ENCODE measurements around the gene CLEC3A.
"Not testable (repeated sequence)": the region's sequence is repeated elsewhere in the genome, so short reads cannot be mapped to it uniquely, and the experiment has no call there.

Gene CLEC3A, protein sequence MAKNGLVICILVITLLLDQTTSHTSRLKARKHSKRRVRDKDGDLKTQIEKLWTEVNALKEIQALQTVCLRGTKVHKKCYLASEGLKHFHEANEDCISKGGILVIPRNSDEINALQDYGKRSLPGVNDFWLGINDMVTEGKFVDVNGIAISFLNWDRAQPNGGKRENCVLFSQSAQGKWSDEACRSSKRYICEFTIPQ

DNA sequence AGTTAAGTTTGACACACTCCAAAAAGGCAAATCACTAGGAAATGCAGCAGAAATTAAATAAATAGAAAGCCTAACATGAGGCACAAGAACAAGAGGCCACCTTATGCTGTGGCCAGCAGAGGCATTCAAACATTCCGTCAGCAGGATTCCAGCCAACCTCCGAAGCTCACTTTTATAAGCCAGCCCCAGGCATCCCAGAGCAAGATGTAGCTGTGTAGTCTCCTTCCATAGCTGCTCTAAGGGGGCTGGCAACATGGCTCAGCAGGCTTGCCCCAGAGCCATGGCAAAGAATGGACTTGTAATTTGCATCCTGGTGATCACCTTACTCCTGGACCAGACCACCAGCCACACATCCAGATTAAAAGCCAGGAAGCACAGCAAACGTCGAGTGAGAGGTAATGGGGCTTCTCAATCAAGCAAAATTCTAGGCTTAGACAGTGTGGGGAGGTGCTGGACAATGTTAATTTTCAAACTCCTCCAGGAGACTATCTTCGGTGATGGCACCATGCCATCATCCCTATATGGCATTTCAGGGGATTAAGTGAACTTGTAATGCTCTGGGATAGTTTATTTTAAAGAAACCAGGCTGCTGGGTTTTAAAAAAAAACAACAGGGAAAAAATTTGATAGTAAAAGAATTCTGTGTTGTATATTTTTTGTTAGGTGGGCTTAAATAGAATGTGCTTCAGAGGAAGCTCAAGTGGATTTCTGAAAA, at the start of gene CLEC3A:
Gene CLEC3A, plus strand, starts transcription at position 202 of the 714 bp plus-strand sequence. Its CDS starts 79 bp downstream, at position 281.
- DNase-seq (ENCODE audit: low read depth) = no peak

DNA sequence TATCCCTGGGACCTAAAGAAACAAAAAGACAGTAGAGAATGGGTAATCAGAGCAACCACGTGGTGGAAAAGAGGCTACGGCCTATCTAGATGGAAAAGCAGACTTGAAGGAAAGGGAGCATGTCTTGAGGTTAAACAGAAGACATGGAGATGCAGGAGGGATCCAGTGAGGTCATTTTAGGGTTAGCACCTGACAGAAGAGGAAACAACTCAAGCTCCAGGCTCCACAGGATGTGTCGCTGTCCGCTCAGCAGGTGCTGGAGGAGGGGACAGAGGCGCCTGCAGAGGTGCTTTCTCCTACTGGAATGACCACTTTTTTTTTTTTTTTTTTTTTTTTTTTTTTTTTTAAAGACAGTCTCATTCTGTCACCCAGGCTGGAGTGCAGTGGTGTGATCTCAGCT, 47.5 kb upstream of the CLEC3A start:
- DNase-seq (ENCODE audit: low read depth) = no peak

DNA sequence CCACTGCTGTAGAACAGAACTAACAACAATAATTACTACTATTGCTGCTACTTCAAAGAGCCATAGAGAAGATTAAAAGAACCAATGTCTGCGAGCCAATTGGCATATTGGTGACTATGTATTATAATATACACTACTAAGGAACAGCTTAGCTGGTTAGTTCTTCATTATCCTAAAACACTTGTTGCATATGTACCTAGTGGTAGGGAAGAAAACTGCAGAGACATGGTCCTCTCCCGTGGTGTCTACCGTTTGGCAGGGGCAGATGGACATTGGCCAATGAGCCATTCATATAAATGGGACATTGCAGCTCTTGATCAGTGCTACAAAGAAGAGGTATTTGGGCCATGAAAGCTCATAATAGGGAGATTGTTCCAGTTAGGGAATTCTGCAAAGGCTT, 46.4 kb upstream of the CLEC3A start:
- DNase-seq (ENCODE audit: low read depth) = no peak

DNA sequence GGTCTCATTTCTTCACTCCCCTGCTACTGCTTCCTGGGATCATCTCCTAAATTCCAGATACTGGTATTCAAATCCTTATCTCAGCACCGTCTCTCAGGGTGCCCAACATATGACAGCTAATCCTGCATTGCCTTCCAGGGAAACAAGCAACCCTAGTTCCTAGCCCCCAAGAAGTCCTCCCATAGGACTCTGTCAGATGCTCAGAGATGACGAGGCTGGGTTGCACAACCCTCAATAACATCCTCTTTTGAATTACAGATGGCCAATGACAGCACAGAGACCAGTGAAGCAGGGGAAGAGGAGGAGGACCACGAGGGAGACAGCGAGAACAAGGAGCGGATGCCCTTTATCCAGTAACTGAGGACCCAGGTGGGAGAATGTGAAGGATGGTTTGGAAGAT, 45.0 kb upstream of the CLEC3A start:
- no peak for DNase-seq (ENCODE audit: low read depth)

DNA sequence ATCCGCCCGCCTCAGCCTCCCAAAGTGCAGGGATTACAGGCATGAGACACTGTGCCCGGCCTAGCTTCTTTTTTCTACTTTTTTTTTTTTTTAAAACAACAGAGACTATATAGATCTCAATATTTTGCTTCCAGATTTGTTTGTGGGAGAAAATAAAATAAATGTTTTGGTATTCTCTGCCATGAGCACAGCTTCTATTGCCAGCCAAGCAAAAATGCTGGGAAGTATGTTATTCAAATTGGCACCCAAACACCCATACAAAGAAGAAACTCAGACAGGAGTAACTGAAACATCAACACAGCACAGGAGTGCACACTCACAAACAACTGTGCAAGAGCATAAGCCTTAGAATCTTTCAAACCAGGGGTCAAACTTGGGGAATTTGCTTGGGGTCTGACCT, 37.2 kb upstream of the CLEC3A start:
- DNase-seq (ENCODE audit: low read depth) = no peak

DNA sequence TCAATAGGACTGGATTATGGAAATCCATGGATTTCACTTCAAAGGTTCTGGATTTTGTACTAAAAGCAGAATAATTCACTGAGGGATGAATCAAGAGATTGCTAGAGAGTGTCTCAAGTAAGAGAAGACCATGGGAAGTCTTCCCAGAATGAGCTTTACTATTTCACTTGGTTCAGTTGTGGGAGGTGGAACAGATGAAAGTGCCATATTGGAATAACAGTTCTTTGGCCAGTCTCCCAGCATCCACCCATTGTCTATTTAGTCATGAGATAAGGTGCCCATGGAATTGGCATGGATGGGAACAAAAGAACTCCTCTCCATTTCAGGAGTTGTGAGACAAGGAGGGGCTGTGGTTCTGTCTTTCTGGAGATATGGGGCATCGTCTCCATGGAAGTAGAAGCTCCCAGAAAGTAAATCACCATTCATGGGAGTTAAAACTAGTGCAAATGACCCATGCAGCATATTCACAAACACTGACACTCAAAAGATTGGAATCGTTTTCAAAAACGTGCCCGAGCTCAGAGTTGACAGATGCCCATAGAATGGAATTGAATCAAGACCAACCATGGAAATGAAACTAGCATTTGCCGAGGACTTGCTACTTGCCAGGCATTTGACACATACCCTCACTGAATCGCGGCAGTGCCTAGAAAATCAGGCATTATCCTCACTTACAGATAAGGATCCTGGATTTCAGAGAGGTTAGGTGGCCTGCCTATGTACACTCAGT, 36.2 kb upstream of the CLEC3A start:
- DNase-seq (ENCODE audit: low read depth) = no peak

DNA sequence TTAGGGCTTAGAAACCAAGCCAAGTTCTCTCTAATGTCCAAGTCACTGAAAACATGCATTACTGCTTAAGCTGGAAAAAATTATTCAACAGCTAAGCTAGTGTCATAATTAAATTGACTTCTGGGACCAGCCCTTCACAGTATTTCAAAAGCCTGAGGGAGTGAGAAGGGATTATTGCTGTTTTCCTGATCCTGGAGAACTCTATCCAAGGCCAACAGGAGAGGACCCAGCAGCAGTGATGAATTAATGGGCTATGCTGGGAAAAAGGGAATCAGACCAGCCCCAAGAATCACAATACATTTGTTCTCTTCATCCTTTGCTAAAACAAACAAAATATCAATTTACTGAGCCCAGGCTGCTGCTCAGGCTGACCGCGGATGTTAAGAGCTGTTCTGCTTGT, 34.5 kb upstream of the CLEC3A start:
- no peak for DNase-seq (ENCODE audit: low read depth)

DNA sequence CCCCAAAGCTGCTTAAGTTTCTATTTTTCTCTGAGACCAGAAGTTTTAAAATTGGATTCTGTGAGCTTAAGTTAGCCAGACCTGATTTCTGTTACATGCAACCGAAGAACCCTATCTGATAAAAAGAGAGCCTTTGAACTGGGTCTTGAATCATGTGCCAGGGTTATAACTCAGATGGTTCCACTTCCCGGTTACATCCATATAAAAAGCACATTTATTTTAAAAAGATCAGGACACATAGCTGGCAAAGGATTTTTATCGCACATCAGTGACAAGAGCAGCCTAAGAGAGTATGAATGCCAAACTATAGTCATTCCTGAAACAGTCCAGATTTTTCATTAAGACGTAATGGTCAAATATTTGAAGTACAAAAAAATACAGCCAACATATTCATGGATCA, 32.5 kb upstream of the CLEC3A start:
- DNase-seq (ENCODE audit: low read depth) = no peak

DNA sequence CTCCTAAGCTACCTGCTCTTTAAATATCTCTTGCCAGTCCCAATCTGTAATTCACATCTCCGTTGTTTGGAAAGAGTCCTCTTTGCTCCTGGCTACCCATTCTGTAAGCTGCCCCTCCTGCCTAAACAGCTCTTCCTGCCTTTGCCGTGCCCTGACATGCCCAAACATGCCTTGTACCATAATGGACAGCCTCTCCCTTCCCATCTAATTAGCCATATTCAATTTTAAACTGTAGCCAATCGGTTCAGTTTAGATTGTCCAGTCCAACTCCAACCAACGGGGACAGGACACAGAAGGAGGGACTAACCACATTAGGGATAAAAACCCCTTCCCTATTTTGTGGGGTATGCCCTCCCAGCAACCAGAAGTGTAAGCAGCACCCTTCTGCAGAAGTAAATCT, 30.6 kb upstream of the CLEC3A start:
- no peak for DNase-seq (ENCODE audit: low read depth)

DNA sequence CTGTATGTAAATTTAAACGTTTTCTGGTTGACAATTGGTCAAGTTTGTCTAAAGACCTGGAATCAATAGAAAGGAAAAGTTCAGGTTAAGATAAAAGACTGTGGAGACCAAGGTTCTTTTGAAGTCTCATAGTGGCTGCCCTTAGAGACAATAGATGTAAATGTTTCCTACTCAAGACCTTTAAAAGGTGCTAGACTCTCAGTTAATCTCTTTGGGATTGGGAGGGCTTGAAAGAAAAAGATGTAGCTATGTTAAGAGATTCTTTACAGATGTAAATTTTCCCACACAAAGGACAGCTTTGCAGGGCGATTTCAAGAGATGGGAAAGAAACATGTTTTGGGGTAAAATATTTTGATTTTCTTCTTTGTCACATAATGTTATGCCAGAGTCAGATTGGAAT, 30.0 kb upstream of the CLEC3A start:
- not testable (repeated sequence) for DNase-seq (ENCODE audit: low read depth)

DNA sequence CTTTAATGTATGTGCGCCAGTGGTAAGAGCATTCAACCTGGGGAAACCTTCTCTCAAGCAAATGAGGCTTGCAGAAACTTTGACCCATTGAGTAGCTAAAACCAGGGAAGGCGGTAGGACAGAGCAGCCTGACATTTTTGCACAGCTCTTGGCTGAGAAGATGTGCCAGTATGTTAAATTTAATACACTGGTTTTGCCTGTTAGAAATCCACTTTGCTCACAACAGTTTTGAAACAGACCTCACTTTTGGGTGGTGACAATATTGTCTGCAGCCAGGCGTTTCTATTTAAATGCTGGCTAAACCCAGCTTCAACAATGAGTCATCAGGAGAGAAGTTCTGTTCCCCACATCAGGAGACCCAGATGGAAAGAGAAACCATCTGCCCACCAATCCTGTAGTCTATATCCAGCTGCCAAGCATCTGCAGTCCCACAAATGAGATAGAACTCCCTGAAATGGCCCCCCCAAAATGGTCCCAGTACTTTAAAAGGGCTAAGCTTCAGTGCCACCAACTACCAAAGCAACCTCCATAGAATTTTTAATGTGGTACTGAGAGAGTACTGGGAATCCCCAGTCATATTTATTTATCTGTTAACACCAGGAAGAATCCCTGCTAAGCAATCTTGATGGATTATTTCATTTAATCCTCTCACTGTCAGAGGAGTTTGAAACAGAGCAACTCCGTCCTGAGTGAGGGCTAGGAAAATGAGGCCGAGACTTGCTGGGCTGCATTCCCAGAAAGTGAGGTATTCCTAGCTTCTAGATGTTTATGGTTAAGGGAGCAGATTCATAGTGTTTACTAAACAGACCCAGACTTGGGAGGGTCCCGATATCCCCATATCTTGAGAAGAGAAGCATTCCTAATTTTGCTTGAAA, 29.0 kb upstream of the CLEC3A start:
- no peak for DNase-seq (ENCODE audit: low read depth)

DNA sequence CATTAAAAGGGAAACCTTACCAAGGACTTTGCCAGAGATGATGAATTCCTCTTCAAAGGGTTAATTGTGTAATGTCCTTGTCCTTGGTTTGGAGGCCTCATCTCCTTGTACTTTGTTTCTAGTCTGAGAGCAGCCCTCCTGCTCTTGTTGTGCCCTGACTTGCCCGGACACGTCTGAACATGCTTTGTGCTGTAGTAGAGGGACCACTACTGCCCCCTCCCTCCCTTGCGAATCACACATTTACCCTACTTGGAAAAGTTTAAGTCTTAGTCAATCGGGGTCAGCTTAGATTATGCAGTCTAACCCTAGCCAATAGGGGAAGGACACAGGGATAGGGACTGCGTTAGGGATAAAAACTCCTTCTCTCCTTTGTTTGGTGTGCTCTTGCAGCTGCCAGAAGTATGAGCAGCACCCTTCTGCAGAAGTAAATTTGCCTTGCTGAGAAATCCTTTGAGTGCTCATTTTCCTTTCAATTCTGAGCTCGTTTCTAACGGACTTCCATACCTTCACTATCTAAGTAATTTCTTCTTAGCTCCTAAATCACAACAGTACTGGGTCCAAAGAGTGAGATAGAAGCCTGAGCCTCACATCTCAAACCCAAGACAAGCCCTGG, 26.4 kb upstream of the CLEC3A start:
- no peak for DNase-seq (ENCODE audit: low read depth)

DNA sequence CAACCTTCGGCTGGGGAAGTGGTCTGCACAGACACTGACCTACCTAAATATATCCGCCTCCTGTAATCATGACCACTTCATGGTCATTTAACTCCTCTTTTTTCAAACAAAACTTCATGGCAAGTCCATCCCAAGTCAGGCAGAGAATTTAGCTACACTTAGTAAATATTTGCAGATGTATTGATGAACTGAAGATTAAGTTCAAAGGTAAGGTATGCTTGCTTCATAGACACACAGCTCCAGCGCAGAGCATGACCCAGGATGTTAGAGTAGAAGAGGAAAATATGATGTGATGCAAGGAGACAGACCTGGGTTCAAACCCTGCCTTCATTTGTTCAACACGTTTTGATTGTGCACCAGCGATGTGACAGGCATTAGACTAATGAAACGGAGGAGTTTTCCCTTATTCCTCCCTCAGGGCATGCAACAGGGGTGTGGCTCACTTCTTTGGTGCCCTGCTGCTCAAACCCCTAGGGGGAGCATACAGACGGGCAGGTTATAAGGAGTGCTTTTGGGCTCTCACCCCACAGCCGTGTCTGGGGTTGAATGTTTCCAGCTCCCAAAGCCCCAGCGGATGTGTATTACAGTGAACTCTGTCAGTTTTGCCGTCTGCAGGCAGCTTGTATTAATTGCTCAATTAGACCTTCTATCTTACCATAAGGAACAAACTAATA, 23.9 kb upstream of the CLEC3A start:
- DNase-seq (ENCODE audit: low read depth) = no peak

DNA sequence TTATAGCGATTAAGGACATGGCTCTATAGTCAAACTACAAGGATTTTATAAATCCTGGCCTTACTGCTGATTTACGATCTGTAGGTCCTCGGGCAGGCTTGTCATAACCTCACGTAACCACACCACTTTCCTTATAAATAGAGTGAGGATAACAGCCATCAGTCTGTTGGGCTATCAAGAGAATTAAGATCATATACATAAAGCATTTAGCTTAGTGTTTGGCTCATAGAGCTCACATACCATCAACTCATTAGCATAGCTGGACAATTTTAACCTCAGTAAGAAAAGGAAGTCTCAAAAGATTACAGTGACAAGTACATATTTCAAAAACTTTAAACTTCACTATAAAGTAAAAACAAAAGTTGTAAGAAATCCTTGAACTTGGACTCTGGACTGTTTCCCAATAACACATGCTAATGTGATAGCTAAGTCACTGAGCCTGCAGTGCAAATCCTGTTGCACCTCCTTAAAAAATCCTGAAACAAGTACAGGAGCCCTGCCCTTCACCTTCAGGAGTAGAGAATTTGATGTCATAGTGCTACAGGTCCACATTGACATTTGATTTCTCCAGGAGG, 20.8 kb upstream of the CLEC3A start:
- no peak for DNase-seq (ENCODE audit: low read depth)

DNA sequence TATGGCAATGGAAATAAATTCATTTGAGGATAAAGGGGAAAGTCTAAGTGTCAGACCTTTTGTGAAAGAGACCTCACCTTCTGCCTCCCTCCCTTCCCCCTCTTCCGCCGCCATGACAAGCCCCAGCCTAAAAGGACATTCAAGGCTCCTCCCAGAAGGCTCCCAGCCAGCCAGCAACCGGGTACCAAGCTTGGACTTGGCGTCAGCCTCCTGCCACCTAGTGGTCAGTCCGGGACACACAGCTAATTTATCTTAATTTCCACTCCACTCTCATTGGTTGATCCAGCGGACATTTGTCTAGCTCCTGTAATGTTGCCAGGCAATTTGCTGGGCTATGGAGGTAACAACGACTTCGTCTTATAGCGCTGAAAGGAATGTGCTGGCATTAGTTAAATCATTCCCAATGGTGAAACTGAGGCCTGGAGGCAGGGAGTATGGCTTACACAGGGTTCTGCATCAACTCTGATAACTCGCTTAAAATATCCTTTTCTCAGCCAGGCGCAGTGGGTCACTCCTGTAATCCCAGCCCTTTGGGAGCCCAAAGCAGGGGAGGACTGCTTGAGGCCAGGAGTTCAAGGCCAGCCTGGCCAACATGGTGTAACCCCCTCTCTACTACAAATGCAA, 19.3 kb upstream of the CLEC3A start:
- DNase-seq (ENCODE audit: low read depth) = peak; percentile 32

DNA sequence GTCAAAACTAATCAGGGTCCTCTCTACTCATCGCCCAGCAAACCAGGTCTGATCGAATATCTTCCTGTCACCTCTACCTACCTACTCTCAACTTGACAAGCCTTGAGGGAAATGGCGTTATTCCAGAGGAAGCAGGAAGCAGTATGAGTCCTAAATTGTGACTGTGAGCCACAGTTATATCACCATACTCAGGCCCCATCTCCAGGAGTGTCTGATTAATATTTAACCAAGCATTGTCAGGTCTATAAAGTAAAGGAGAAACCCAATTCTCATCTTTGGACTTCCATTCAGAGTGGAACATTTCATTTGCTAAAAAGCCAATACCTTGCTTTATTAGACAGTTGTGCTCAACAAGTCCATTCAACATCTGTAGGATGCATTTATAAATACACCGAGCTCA, 17.8 kb upstream of the CLEC3A start:
- DNase-seq (ENCODE audit: low read depth) = no peak

DNA sequence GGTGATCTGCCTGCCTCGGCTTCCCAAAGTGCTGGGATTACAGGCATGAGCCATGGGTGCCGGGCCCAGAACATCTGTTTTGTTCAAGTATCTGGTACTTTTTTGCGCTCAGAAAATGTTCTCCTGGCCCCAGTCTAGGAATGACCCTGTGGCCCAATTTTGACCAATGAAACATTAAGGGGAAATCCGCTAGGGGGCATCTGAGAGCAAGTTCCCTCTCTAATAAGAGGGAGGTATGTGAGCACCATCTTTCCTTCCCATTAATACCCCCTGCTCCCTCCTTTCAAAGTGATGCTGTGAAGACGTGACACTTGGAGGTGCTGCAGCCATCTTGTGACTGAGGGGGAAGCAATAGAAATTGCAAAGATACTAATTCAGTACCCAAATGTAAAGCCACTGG, 16.5 kb upstream of the CLEC3A start:
- DNase-seq (ENCODE audit: low read depth) = no peak

DNA sequence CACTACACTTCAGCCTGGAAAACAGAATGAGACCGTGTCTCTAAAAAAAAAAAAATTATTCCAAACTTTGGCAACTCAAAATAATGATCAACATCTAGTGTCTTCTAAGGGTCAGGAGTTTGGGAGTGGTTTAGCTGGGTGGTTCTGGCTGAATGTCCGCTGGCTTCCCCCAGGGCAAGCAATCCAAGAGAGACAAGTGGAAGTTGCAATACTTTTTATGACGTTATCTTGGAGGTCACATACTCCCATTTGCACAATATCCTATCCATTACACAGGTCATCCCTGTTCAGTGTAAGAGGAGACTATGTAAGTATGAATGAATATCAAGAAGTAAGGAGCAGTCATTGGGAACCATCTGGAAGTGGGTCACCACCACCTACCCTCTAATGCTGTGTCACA, 15.2 kb upstream of the CLEC3A start:
- DNase-seq (ENCODE audit: low read depth) = no peak

DNA sequence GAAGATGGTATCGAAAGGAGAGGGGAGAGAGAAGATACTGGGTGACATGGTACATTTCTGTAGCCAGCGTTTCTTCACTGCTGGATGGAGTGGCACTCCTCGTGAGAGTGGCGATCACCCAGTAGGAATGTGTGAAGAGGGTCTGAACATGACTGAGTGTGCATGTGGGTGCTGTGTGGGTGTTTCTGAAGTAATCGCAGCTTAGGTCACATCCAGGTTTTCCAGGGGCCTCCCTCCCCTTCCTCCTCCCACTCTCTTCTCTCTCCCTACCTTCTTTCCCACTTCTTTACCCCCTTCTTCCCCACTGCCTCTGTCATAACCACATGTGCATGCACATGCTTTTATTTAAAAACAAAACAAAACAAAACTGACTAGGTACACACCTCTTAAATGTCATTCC, 1.8 kb downstream of the CLEC3A start:
- DNase-seq (ENCODE audit: low read depth) = no peak

DNA sequence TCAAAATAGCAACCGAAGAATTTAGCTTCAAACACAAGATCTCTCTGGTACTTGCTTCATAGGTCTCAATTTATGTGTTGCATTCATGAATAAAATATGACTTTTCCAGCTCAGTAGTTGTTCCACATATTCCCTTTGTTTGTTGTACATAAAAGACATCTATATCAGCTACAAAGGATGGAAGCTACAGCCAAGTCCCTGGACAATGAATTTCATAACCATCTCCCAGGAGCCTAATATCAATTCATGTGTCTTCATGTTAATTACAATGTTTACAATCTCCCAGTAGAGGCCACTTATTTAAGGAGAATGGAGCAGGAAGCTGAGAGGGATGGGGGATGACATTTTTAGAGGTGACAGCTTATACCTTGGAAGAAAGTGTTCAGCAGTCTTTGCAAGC, 3.3 kb downstream of the CLEC3A start:
- DNase-seq (ENCODE audit: low read depth) = no peak

DNA sequence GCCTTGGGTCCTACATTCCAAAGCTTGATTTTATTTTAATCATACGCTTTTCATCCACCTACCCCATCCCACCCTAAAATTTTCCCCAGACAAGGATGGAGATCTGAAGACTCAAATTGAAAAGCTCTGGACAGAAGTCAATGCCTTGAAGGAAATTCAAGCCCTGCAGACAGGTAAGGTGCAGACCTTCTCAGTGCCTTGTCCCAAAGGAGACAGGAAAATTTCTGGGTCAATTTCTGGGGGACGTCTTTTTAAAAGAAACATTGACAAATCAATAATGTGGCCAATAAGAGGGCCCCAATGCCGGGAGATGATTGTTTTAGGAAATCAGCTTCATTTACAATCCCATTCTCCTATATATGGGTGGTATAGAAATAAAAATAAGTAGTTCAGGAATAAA, 5.7 kb downstream of the CLEC3A start:
- no peak for DNase-seq (ENCODE audit: low read depth)
